IPS-11a (cell line): ENCODE measurements around the gene PNPLA7.
A peak's percentile ranks its signal among the peaks of the same experiment; 100 is the strongest.
"Not testable (repeated sequence)": the region's sequence is repeated elsewhere in the genome, so short reads cannot be mapped to it uniquely, and the experiment has no call there.

Experiments used
- H3K4me3 ChIP-seq: one replicate; pipeline ENCODE4 v1.5.1; 2013; ENCODE audit warnings: low read depth, low read length, control low read depth

Gene PNPLA7

GRCh38 chr9:137575716-137576411, 25.7 kb upstream of the PNPLA7 start:
- H3K4me3 ChIP-seq = no peak overlapping the region

- H3K4me3 ChIP-seq = no peak overlapping the region
Observed at GRCh38 chr9:137575364-137575715, 25.1 kb upstream of the PNPLA7 start.

GRCh38 chr9:137574192-137574591, 24.0 kb upstream of the PNPLA7 start:
- no peak overlapping the region for H3K4me3 ChIP-seq

- no peak overlapping the region for H3K4me3 ChIP-seq
Observed at GRCh38 chr9:137570566-137570965, 20.4 kb upstream of the PNPLA7 start.

GRCh38 chr9:137569609-137570203, 19.5 kb upstream of the PNPLA7 start:
- H3K4me3 ChIP-seq = no peak overlapping the region

GRCh38 chr9:137568445-137568844, 18.2 kb upstream of the PNPLA7 start:
- H3K4me3 ChIP-seq = not testable (repeated sequence)

GRCh38 chr9:137564817-137565411, 14.7 kb upstream of the PNPLA7 start:
- H3K4me3 ChIP-seq = no peak overlapping the region

GRCh38 chr9:137564134-137564533, 13.9 kb upstream of the PNPLA7 start:
- H3K4me3 ChIP-seq = no peak overlapping the region

- no peak overlapping the region for H3K4me3 ChIP-seq
Observed at GRCh38 chr9:137558127-137558526, 7.9 kb upstream of the PNPLA7 start.

- H3K4me3 ChIP-seq = no peak overlapping the region
Observed at GRCh38 chr9:137556069-137556838, 6.1 kb upstream of the PNPLA7 start.

- no peak overlapping the region for H3K4me3 ChIP-seq
Observed at GRCh38 chr9:137555179-137555578, 5.0 kb upstream of the PNPLA7 start.

GRCh38 chr9:137554349-137554748, 4.1 kb upstream of the PNPLA7 start:
- no peak overlapping the region for H3K4me3 ChIP-seq

GRCh38 chr9:137553654-137554053, 3.5 kb upstream of the PNPLA7 start:
- not testable (repeated sequence) for H3K4me3 ChIP-seq

GRCh38 chr9:137552022-137552768, 2.0 kb upstream of the PNPLA7 start:
- peak overlapping the region; percentile 82 for H3K4me3 ChIP-seq

- peak within 1 kb of the TSS; percentile 82 for H3K4me3 ChIP-seq
Observed at GRCh38 chr9:137551264-137552021, 1.2 kb upstream of the PNPLA7 start, which contains the start of gene MRPL41. TSS of gene MRPL41 (plus strand) at chr9:137551879. CDS start at chr9:137552082, 203 bp downstream.

- peak overlapping the region; percentile 39 for H3K4me3 ChIP-seq
Observed at GRCh38 chr9:137550958-137551263, 709 bp upstream of the PNPLA7 start.

GRCh38 chr9:137547687-137548543, 2.3 kb downstream of the PNPLA7 start:
- H3K4me3 ChIP-seq = no peak overlapping the region

GRCh38 chr9:137545123-137545522, 5.1 kb downstream of the PNPLA7 start:
- H3K4me3 ChIP-seq = no peak overlapping the region

- no peak overlapping the region for H3K4me3 ChIP-seq
Observed at GRCh38 chr9:137544176-137544760, 5.9 kb downstream of the PNPLA7 start.
